Vagina (tissue), 2 donors: Measurements from ENCODE around the gene LAMTOR3.

Experiments
- CTCF ChIP-seq, 3 experiments: fragments of 450-650 bp in 2 of 3; fragments of 200-600 bp in 1 of 3; sonication (generic) in 1 of 3; IDR thresholded peaks; one replicate each; pipeline ENCODE4 v1.5.1; 2017 to 2019; ENCODE audit warnings: antibody characterized with exemption in 3 of 3, mild to moderate bottlenecking in 2 of 3, moderate library complexity in 2 of 3
- POLR2A ChIP-seq, 2 donors: fragments of 450-650 bp; IDR thresholded peaks; one replicate each; pipeline ENCODE4 v1.6.1; 2017; ENCODE audit warnings: antibody characterized with exemption in 2 of 2, mild to moderate bottlenecking in 2 of 2, moderate library complexity in 2 of 2
- POLR2AphosphoS5 ChIP-seq, 2 donors: sonication (generic); formaldehyde crosslinking; IDR thresholded peaks; one replicate each; pipeline ENCODE4 v1.9.0; 2017; ENCODE audit warnings: antibody characterized with exemption in 2 of 2, mild to moderate bottlenecking in 2 of 2, low read depth in 1 of 2; ENCODE audit not compliant: insufficient read depth in 1 of 2

DNA sequence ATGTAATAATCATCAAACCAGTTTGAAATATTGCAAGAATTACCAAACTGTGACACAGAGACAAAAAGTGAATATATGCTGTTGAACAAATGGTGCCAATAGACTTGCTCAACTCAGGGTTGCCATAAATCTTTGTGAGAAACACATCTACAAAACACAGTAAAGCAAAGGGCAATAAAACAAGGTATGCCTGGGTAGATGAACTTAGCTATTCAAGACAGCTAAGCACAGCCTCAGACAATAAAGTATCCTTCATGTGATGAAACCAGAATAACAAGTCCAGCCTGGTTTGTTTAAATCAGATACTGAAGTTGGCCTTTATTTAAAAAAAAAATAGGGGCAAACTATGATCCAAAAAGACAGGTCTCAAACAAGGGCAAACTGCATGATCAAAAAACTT, 19.2 kb downstream of the LAMTOR3 start:
- TF ChIP-seq CTCF (IDR thresholded peaks at IDR 0.05) (no peak), POLR2AphosphoS5 (IDR thresholded peaks at IDR 0.05; ENCODE audit: insufficient read depth in 1 of 2, low read depth in 1 of 2) (peak in 1 of 2 donors; percentile 73), POLR2A (IDR thresholded peaks at IDR 0.05) (no peak)
